Skeletal muscle cell (primary cell): ENCODE results near the gene WDR27.
"Not testable (repeated sequence)": the region's sequence is repeated elsewhere in the genome, so short reads cannot be mapped to it uniquely, and the experiment has no call there.

Experiments
- DNase-seq: peaks from one replicate; pipeline ENCODE4 v3.0.0-alpha.2; 2010; ENCODE audit warnings: low read depth
- H3K4me3 ChIP-seq: 2 replicates; pipeline ENCODE4 v1.5.1; 2011; ENCODE audit warnings: low read depth, mild to moderate bottlenecking, control low read depth, low read length, moderate library complexity

The WDR27 gene

DNA sequence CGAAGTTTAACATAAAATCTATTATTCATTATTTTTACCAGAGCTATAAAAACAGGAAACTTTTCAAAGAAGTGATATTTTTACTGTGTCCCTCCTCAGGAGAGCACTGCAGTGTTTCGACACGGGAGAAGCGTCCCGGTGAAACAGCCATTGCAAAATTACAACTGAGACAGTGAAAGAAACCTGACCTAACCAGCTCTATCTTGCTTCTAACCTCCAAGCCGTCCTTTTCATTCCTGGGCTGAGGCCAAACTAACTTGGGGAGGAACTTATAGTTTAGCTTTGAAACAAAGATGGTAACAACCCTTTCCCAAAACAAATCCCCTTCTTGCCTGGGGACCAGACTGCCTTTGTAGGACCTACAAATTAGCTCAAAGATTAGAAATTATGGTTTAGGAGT lies 79.2 kb downstream of the WDR27 start:
- DNase-seq, result peak; percentile 19
- no peak overlapping the region for H3K4me3 ChIP-seq

- H3K4me3 ChIP-seq, result no peak overlapping the region
- no peak for DNase-seq
Observed at GRCh38 chr6:169621311-169621710, 80.5 kb downstream of the WDR27 start.

GRCh38 chr6:169620171-169621130 lies 81.4 kb downstream of the WDR27 start:
- H3K4me3 ChIP-seq, result no peak overlapping the region
- peak; percentile 19 for DNase-seq

- no peak overlapping the region for H3K4me3 ChIP-seq
- DNase-seq, result no peak
Observed at GRCh38 chr6:169619650-169620049, 82.2 kb downstream of the WDR27 start.

DNA sequence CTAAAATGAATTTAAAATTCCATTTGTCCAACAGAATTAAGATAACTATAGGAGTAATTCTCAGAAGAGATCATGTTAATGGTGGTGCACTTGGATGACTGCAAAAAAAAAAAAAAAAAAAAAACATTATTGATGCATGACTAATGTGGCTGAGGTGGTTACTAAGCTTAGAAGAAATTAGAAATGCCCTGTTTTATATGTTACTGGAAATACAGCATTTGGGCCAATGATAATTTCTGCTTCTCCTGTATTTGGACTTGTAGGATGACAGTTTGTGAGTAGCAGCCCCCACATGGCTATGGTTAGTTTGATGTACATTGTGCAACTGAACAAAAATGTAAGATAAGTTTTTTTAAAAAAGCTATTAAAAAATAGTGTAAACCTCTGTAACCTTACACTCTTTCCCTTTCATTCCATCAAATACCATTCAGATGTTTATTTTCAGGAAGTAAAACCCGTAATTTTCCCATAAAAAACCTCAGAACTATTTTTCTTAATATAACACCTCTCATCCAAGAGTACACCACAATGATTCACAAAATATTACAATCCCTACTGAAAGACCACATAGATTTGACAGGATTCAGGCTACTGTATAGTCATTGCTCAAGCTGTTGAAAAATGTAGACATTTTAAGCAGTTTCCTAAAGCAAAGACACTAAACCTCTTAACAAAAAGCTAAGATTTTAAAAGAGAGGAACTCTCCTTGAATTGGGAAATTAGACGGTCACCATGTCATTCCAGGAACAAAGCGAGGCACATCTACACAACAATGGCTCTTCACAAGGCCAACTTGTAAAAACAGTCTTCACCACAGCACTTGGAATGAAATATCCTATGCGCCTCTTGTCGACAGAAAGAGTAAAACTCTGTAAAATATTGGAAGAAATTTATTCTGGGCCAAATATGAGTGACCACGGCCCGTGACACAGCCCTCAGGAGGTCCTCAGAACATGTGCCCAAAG lies 83.0 kb downstream of the WDR27 start:
- H3K4me3 ChIP-seq, result no peak overlapping the region
- peak; percentile 73 for DNase-seq

- no peak overlapping the region for H3K4me3 ChIP-seq
- no peak for DNase-seq
Observed at GRCh38 chr6:169617562-169617961, 84.3 kb downstream of the WDR27 start.

DNA sequence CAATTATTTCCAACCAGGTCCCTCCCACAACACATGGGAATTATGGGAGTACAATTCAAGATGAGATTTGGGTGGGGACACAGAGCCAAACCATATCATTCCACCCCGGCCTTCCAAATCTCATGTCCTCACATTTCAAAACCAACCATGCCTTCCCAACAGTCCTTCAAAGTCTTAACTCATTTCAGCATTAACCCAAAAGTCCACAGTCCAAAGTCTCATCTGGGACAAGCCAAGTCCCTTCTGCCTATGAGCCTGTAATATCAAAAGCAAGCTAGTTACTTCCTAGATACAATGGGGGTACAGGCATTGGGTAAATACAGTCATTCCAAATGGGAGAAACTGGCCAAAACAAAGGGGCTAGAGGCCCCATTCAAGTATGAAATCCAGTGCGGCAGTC lies 93.2 kb downstream of the WDR27 start:
- H3K4me3 ChIP-seq, DNase-seq: not testable (repeated sequence)

- H3K4me3 ChIP-seq, result no peak overlapping the region
Observed at GRCh38 chr6:169604076-169604475, 97.8 kb downstream of the WDR27 start.

GRCh38 chr6:169601129-169601528 lies 100.7 kb downstream of the WDR27 start:
- H3K4me3 ChIP-seq, result not testable (repeated sequence)

More at GRCh38 chr6:169604076-169604475, 97.8 kb downstream of the WDR27 start:
- no peak for DNase-seq

GRCh38 chr6:169592558-169592957 lies 109.3 kb downstream of the WDR27 start:
- DNase-seq, result peak; percentile 25
- H3K4me3 ChIP-seq, result no peak overlapping the region

More at GRCh38 chr6:169601129-169601528, 100.7 kb downstream of the WDR27 start:
- DNase-seq, result not testable (repeated sequence)

DNA sequence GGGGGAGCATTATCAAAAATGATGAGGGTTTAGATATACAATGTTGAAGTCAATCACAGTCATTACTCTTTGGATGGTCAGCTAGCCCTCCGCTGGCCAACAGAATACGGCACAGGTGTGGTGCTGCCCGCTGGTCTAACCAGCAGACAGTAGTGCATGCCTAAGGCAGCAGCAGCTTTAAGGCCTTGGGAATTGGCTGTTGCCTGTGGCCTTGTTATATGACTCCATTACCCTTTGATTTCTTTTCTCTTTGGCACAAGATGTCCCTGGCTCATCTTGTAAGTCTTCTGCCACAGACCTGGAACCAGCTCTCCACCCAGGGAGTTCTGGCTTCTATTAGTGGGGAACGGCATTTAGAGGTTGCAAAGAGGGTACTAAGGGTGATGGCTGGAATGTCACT lies 110.2 kb downstream of the WDR27 start:
- no peak overlapping the region for H3K4me3 ChIP-seq
- no peak for DNase-seq

- no peak for DNase-seq
- no peak overlapping the region for H3K4me3 ChIP-seq
Observed at GRCh38 chr6:169590376-169590939, 111.4 kb downstream of the WDR27 start.

DNA sequence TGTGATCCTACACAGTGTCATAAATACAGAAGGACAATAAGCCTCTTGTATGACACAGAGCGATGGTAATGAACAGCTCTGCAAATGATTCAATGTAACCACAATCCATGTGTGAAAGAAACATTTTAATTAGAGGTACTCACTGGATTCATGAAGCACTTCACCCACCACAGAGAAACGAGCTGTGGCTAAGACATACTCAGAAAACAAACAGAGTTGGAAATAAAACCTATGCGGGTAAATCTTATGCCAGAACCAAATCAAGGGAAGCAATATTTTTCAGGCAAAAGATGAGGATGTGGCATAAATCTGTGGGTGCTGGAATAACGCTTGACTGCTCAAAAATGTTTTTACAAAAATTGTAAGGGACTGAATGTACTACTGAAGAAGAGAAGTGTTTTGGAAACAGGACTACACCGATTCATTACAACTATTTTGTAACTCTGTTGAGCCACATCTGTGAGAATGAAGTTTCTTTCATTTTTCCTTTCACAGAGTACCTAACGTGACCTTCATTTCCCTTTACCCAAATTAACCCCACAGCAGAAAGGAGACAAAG lies 112.1 kb downstream of the WDR27 start:
- DNase-seq, result no peak
- H3K4me3 ChIP-seq, result no peak overlapping the region

DNA sequence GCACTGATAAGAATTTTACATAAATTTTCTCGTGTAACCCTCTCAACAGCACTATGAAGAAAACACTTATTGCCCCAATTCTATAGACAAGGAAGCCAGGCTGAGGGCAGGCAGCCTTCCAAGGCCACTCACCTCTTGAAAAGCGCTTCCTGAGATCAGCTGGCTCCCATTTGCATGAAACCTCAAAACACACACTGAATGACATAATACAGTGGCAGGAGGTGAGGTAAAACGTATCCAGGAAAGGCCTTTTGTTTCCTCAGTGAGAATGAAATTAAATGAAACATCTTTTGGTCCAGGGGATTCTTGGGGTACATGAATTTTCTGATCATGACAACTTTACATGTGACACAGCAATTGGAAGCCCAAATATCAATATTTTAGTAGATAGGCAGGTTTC lies 112.5 kb downstream of the WDR27 start:
- no peak overlapping the region for H3K4me3 ChIP-seq
- DNase-seq, result no peak

DNA sequence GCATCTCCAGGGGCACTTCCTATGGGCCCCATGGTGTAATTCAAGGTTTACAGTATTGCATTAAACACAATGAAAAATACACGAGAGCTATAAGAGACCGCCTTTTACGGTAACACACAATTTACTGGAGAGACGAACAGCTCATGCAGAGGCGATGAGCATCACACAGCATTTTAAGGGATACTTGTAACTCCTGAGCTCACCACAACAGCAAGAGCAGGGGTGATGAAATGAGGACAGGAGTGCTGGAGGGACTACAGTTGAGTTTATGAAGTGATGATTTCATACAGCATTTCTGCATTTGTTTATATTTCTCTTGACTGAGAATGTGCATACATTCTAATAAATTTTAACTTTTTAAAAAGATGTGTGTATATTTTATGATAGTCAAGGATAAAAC lies 113.9 kb downstream of the WDR27 start:
- no peak for DNase-seq
- H3K4me3 ChIP-seq, result no peak overlapping the region

- no peak overlapping the region for H3K4me3 ChIP-seq
- no peak for DNase-seq
Observed at GRCh38 chr6:169583886-169584541, 117.8 kb downstream of the WDR27 start.

DNA sequence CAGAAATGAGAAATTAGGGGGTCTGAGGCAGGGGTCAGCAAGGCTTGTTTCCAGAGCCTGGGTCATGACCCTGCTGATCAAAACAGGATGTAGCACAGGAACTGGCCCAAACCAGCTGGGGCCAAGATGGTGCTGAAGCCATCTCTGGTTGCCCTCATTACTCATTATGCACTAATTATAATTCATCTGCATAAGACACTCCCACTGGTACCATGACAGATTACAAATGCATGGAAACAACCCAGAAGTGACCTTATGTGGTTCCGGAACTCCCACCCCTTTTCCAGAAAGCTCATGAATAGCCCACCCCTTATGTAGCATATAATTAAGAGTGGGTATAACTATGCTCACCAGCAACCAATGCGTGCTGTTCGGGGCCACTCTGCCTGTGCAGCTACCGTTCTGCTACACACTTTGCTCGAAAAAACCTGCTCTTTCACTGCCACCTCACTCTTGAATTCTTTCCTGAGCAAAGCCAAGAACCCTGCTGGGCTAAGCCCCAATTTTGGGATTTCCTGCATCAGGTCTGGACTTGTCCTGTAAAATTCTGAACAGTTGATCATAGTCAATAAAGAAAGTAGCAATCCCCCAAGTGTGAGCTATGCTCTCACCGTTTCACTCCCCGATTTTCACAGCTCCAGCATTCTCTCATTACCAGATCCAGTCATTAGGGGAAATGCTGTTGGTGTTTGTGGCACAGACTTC lies 122.3 kb downstream of the WDR27 start:
- no peak for DNase-seq
- H3K4me3 ChIP-seq, result no peak overlapping the region

- no peak for DNase-seq
- H3K4me3 ChIP-seq, result no peak overlapping the region
Observed at GRCh38 chr6:169577974-169578373, 123.9 kb downstream of the WDR27 start.
